Effector memory CD4-positive, alpha-beta T cell (primary cell): Measurements from ENCODE around the gene ESPN.
"Not testable (repeated sequence)": the region's sequence is repeated elsewhere in the genome, so short reads cannot be mapped to it uniquely, and the experiment has no call there.

Experiments used
- DNase-seq, 3 donors: peaks; one replicate each; pipeline ENCODE4 v3.0.0-alpha.2; 2020
- H3K27ac ChIP-seq: 2 replicates; pipeline ENCODE4 v1.7.0; 2013; ENCODE audit warnings: mild to moderate bottlenecking, low read length, moderate library complexity; ENCODE audit not compliant: insufficient read depth, poor library complexity, severe bottlenecking
- H3K27me3 ChIP-seq: replicated peaks from 2 replicates; pipeline ENCODE4 v1.7.0; 2013; ENCODE audit warnings: mild to moderate bottlenecking, low read length; ENCODE audit not compliant: insufficient read depth, control insufficient read depth, poor library complexity, severe bottlenecking
- H3K36me3 ChIP-seq: 2 replicates; pipeline ENCODE4 v1.7.0; 2013; ENCODE audit warnings: mild to moderate bottlenecking, low read length, moderate library complexity; ENCODE audit not compliant: control insufficient read depth, insufficient read depth
- H3K4me1 ChIP-seq: 2 replicates; pipeline ENCODE4 v1.7.0; 2013; ENCODE audit warnings: low read length, mild to moderate bottlenecking; ENCODE audit not compliant: control insufficient read depth, insufficient read depth, poor library complexity, severe bottlenecking
- H3K4me3 ChIP-seq: 2 replicates; pipeline ENCODE4 v1.7.0; 2013; ENCODE audit warnings: low read length, low read depth, mild to moderate bottlenecking; ENCODE audit not compliant: insufficient read depth, poor library complexity, severe bottlenecking
- H3K9me3 ChIP-seq: 2 replicates; pipeline ENCODE4 v1.7.0; 2013; ENCODE audit warnings: mild to moderate bottlenecking, low read length, moderate library complexity; ENCODE audit not compliant: control insufficient read depth

ESPN gene

GRCh38 chr1:6391951-6392808, 32.4 kb upstream of the ESPN start:
- H3K27me3 ChIP-seq: no peaks in the 10 kb centered on the region
- H3K27ac ChIP-seq: no peak overlapping the region
- peaks cover 15% of the 10 kb centered on the region for H3K4me1 ChIP-seq
- no peak for DNase-seq
- peak overlapping the region; percentile 32 for H3K4me3 ChIP-seq
- no peaks in the 10 kb centered on the region for H3K36me3 ChIP-seq
- H3K9me3 ChIP-seq: no peaks in the 10 kb centered on the region

- peaks cover 15% of the 10 kb centered on the region for H3K4me1 ChIP-seq
- no peak for DNase-seq
- peak overlapping the region; percentile 37 for H3K4me3 ChIP-seq
- H3K27me3 ChIP-seq: no peaks in the 10 kb centered on the region
- no peak overlapping the region for H3K27ac ChIP-seq
- H3K9me3 ChIP-seq: no peaks in the 10 kb centered on the region
- H3K36me3 ChIP-seq: no peaks in the 10 kb centered on the region
Observed at GRCh38 chr1:6392809-6393399, 31.7 kb upstream of the ESPN start.

- Histone ChIP-seq H3K27me3 (no peaks in the 10 kb centered on the region), H3K36me3 (no peaks in the 10 kb centered on the region), H3K4me3 (peak within 1 kb of the TSS; percentile 57)
Observed at GRCh38 chr1:6393400-6394187, 31.0 kb upstream of the ESPN start, which contains the start of gene ACOT7. ACOT7 (minus strand) TSS chr1:6393767; CDS start chr1:6393399, 368 bp downstream.

GRCh38 chr1:6395130-6395529, 29.4 kb upstream of the ESPN start:
- H3K36me3 ChIP-seq, DNase-seq, H3K4me3 ChIP-seq, H3K27me3 ChIP-seq, H3K9me3 ChIP-seq, H3K27ac ChIP-seq: not testable (repeated sequence)
- peaks cover 15% of the 10 kb centered on the region for H3K4me1 ChIP-seq

More at GRCh38 chr1:6393400-6394187, 31.0 kb upstream of the ESPN start, which contains the start of gene ACOT7:
- peak; percentile 83 to 86 (median 85) for DNase-seq
- peak within 1 kb of the TSS; percentile 78 for H3K27ac ChIP-seq
- no peaks in the 10 kb centered on the region for H3K9me3 ChIP-seq
- H3K4me1 ChIP-seq: peaks cover 15% of the 10 kb centered on the region

GRCh38 chr1:6395781-6396244, 28.8 kb upstream of the ESPN start:
- H3K36me3 ChIP-seq, H3K27me3 ChIP-seq, H3K9me3 ChIP-seq, H3K4me3 ChIP-seq, H3K27ac ChIP-seq, DNase-seq: not testable (repeated sequence)
- H3K4me1 ChIP-seq: peaks cover 15% of the 10 kb centered on the region

- Histone ChIP-seq H3K27me3 (no peaks in the 10 kb centered on the region), H3K9me3 (no peaks in the 10 kb centered on the region), H3K4me1 (peaks cover 15% of the 10 kb centered on the region), H3K4me3 (no peak overlapping the region), H3K36me3 (no peaks in the 10 kb centered on the region), H3K27ac (no peak overlapping the region)
- DNase-seq: no peak
Observed at GRCh38 chr1:6396998-6397397, 27.6 kb upstream of the ESPN start.

- peaks cover 7% of the 10 kb centered on the region for H3K4me1 ChIP-seq
- H3K9me3 ChIP-seq: no peaks in the 10 kb centered on the region
- no peak overlapping the region for H3K4me3 ChIP-seq
- H3K36me3 ChIP-seq: no peaks in the 10 kb centered on the region
- H3K27me3 ChIP-seq: no peaks in the 10 kb centered on the region
- no peak for DNase-seq
- no peak overlapping the region for H3K27ac ChIP-seq
Observed at GRCh38 chr1:6397844-6398441, 26.6 kb upstream of the ESPN start.

- H3K4me3 ChIP-seq: no peak overlapping the region
- H3K27me3 ChIP-seq: no peaks in the 10 kb centered on the region
- peaks cover under 1% of the 10 kb centered on the region for H3K4me1 ChIP-seq
- no peaks in the 10 kb centered on the region for H3K9me3 ChIP-seq
- no peak for DNase-seq
- no peak overlapping the region for H3K27ac ChIP-seq
- no peaks in the 10 kb centered on the region for H3K36me3 ChIP-seq
Observed at GRCh38 chr1:6399294-6399693, 25.3 kb upstream of the ESPN start.

GRCh38 chr1:6401673-6402072, 22.9 kb upstream of the ESPN start:
- H3K4me3 ChIP-seq: no peak overlapping the region
- H3K27me3 ChIP-seq: no peaks in the 10 kb centered on the region
- DNase-seq: no peak
- no peak overlapping the region for H3K27ac ChIP-seq
- no peaks in the 10 kb centered on the region for H3K4me1 ChIP-seq
- H3K36me3 ChIP-seq: no peaks in the 10 kb centered on the region
- no peaks in the 10 kb centered on the region for H3K9me3 ChIP-seq
